PC-3 (cell line): Measurements from ENCODE around the gene CNTNAP2.

ENCODE experiments used
- EZH2phosphoT487 ChIP-seq: fragments of 300-600 bp; sonication (generic); IDR thresholded peaks from 2 replicates; pipeline ENCODE4 v1.6.1; 2018; ENCODE audit warnings: mild to moderate bottlenecking, antibody characterized with exemption, low read length, borderline replicate concordance
- TF ChIP-seq, protein P1 (sequence below): fragments of 300-600 bp; sonication (generic); conservative IDR thresholded peaks from 2 replicates; pipeline ENCODE4 v1.5.1; 2017; ENCODE audit warnings: antibody characterized with exemption, low read depth, mild to moderate bottlenecking, low read length

DNA sequence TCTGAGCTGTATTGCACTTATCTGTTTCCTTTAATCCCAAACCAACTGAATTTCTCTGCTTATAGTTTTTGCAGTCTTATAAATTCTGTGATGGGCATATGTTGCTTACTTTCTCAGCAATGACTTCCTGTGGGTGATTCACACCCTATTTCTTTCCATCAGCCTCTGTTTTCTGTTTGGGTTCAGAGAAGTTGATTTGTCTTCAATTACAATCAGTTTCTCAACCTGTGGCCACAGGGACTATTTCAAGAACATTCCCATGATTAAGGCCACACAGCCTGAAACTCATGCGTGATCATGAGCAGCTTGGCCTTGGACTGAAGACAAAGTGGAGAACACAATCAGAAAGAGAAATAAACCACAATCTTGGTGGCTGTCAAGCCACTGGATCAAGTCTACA lies 1299.4 kb downstream of the CNTNAP2 start:
- TF ChIP-seq, protein P1, sequence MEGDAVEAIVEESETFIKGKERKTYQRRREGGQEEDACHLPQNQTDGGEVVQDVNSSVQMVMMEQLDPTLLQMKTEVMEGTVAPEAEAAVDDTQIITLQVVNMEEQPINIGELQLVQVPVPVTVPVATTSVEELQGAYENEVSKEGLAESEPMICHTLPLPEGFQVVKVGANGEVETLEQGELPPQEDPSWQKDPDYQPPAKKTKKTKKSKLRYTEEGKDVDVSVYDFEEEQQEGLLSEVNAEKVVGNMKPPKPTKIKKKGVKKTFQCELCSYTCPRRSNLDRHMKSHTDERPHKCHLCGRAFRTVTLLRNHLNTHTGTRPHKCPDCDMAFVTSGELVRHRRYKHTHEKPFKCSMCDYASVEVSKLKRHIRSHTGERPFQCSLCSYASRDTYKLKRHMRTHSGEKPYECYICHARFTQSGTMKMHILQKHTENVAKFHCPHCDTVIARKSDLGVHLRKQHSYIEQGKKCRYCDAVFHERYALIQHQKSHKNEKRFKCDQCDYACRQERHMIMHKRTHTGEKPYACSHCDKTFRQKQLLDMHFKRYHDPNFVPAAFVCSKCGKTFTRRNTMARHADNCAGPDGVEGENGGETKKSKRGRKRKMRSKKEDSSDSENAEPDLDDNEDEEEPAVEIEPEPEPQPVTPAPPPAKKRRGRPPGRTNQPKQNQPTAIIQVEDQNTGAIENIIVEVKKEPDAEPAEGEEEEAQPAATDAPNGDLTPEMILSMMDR = no peak
- no peak for TF ChIP-seq EZH2phosphoT487
